NCI-H1417 (cell line): Measurements from ENCODE around the gene COL13A1.

ENCODE experiments used
- DNase-seq, 3 experiments: peaks; one replicate each; lab custom pipeline; 2025; lab: John Stamatoyannopoulos, UW

Gene COL13A1

GRCh38 chr10:69791812-69792211, 9.9 kb upstream of the COL13A1 start:
- no peak for DNase-seq

- no peak for DNase-seq
Observed at GRCh38 chr10:69792341-69792740, 9.4 kb upstream of the COL13A1 start.

- DNase-seq: no peak
Observed at GRCh38 chr10:69794673-69795072, 7.0 kb upstream of the COL13A1 start.

- DNase-seq: no peak
Observed at GRCh38 chr10:69795242-69795934, 6.3 kb upstream of the COL13A1 start.

GRCh38 chr10:69797959-69798358, 3.7 kb upstream of the COL13A1 start:
- DNase-seq: no peak

GRCh38 chr10:69800109-69800508, 1.6 kb upstream of the COL13A1 start:
- DNase-seq: peak in 1 of 3 experiments; percentile 9

GRCh38 chr10:69800665-69801064, 1.0 kb upstream of the COL13A1 start:
- no peak for DNase-seq

GRCh38 chr10:69801094-69801433, 642 bp upstream of the COL13A1 start:
- peak in 2 of 3 experiments; percentile 28 to 38 for DNase-seq

GRCh38 chr10:69802424-69803161, 887 bp downstream of the COL13A1 start:
- peak in 2 of 3 experiments; percentile 49 for DNase-seq

GRCh38 chr10:69803809-69804208, 2.1 kb downstream of the COL13A1 start:
- DNase-seq: no peak

- no peak for DNase-seq
Observed at GRCh38 chr10:69804775-69805174, 3.1 kb downstream of the COL13A1 start.

GRCh38 chr10:69807122-69807521, 5.4 kb downstream of the COL13A1 start:
- no peak for DNase-seq

GRCh38 chr10:69807696-69808095, 6.0 kb downstream of the COL13A1 start:
- DNase-seq: no peak

GRCh38 chr10:69809318-69809717, 7.6 kb downstream of the COL13A1 start:
- no peak for DNase-seq

- DNase-seq: no peak
Observed at GRCh38 chr10:69810097-69810496, 8.4 kb downstream of the COL13A1 start.

- DNase-seq: no peak
Observed at GRCh38 chr10:69810675-69811397, 9.1 kb downstream of the COL13A1 start.

GRCh38 chr10:69813632-69814031, 11.9 kb downstream of the COL13A1 start:
- DNase-seq: no peak

- peak in 1 of 3 experiments; percentile 1 for DNase-seq
Observed at GRCh38 chr10:69814251-69814650, 12.5 kb downstream of the COL13A1 start.

GRCh38 chr10:69815104-69815503, 13.4 kb downstream of the COL13A1 start:
- DNase-seq: no peak

GRCh38 chr10:69816521-69816920, 14.8 kb downstream of the COL13A1 start:
- DNase-seq: no peak

GRCh38 chr10:69817078-69817581, 15.4 kb downstream of the COL13A1 start:
- no peak for DNase-seq

GRCh38 chr10:69818676-69819239, 17.1 kb downstream of the COL13A1 start:
- no peak for DNase-seq
